IMR-90 (cell line): ENCODE data around the gene PTPRN2. TPM values are rescaled to one million over a fixed set of nuclear protein-coding genes. Genes with fewer than 3 reads are reported as not detected.

ENCODE experiments used
- ATAC-seq: fragments of 200-7000 bp; cut with Tn5 transposase; 2 replicates; pipeline ENCODE4 v1.9.1; 2020; ENCODE audit warnings: low read depth, mild to moderate bottlenecking, moderate library complexity
- BruUV-seq: library from RNA; stranded (reverse); fragments of 400-500 nt; replicated peaks from 2 replicates; lab custom pipeline; 2021; lab: Mats Ljungman, UMichigan
- CTCF ChIA-PET: fragments of 300-600 bp; formaldehyde crosslinking; extraction: SDS; loops from one replicate; lab custom pipeline; 2021; ENCODE audit warnings: antibody characterized with exemption; lab: Yijun Ruan, JAX
- POLR2A ChIA-PET: fragments of 300-600 bp; sonication (Branson Sonifier 250); formaldehyde crosslinking; loops from one replicate; lab custom pipeline; 2022; ENCODE audit warnings: antibody characterized with exemption; ENCODE audit not compliant: unreplicated experiment; lab: Charles Lee
- DNase-seq: peaks from one replicate; pipeline ENCODE4 v3.0.0; 2013
- H2AFZ ChIP-seq: replicated peaks from 2 replicates; pipeline ENCODE3; 2013; ENCODE audit warnings: low read length, mild to moderate bottlenecking; ENCODE audit not compliant: poor library complexity
- H2AK5ac ChIP-seq: 2 replicates; pipeline ENCODE4 v1.6.1; 2013; ENCODE audit warnings: low read depth, low read length, inconsistent platforms
- H2AK9ac ChIP-seq: replicated peaks from 2 replicates; pipeline ENCODE3; 2013; ENCODE audit warnings: mild to moderate bottlenecking, low read depth, low read length, moderate library complexity; ENCODE audit not compliant: poor library complexity
- H2BK120ac ChIP-seq: 2 replicates; pipeline ENCODE4 v1.6.1; 2013; ENCODE audit warnings: low read depth, low read length, inconsistent platforms
- H2BK15ac ChIP-seq: 3 replicates; pipeline ENCODE4 v1.6.1; 2013; ENCODE audit warnings: low read depth, low read length, inconsistent platforms
- H2BK20ac ChIP-seq: 2 replicates; pipeline ENCODE4 v1.6.1; 2013; ENCODE audit warnings: low read depth, mild to moderate bottlenecking, inconsistent platforms, low read length, moderate library complexity
- H2BK5ac ChIP-seq: 2 replicates; pipeline ENCODE4 v1.6.1; 2013; ENCODE audit warnings: mild to moderate bottlenecking, low read depth, low read length, inconsistent platforms; ENCODE audit not compliant: poor library complexity, severe bottlenecking
- H3K14ac ChIP-seq: replicated peaks from 2 replicates; pipeline ENCODE4 v1.6.1; 2013; ENCODE audit warnings: low read depth, low read length, inconsistent platforms
- H3K18ac ChIP-seq: 2 replicates; pipeline ENCODE4 v1.6.1; 2013; ENCODE audit warnings: low read depth, low read length, control low read depth
- H3K23ac ChIP-seq: 2 replicates; pipeline ENCODE4 v1.6.1; 2013; ENCODE audit warnings: low read depth, low read length, inconsistent platforms
- H3K27ac ChIP-seq: 2 replicates; pipeline ENCODE4 v1.5.1; 2013; ENCODE audit warnings: mild to moderate bottlenecking, control low read depth, low read length; ENCODE audit not compliant: insufficient read depth
- H3K27me3 ChIP-seq: 2 replicates; pipeline ENCODE4 v1.6.1; 2013; ENCODE audit warnings: low read length; ENCODE audit not compliant: control insufficient read depth, insufficient read depth
- H3K36me3 ChIP-seq: 2 replicates; pipeline ENCODE4 v1.6.1; 2013; ENCODE audit warnings: low read length, mixed read lengths; ENCODE audit not compliant: control insufficient read depth, insufficient read depth
- H3K4ac ChIP-seq: 2 replicates; pipeline ENCODE4 v1.6.1; 2013; ENCODE audit warnings: low read depth, low read length, inconsistent platforms
- H3K4me1 ChIP-seq: 2 replicates; pipeline ENCODE4 v1.6.1; 2013; ENCODE audit warnings: low read length, mixed read lengths; ENCODE audit not compliant: control insufficient read depth, insufficient read depth
- H3K4me2 ChIP-seq: 2 replicates; pipeline ENCODE4 v1.6.1; 2013; ENCODE audit warnings: low read depth, mild to moderate bottlenecking, control low read depth, low read length, moderate library complexity
- H3K4me3 ChIP-seq: 2 replicates; pipeline ENCODE4 v1.5.1; 2013; ENCODE audit warnings: low read depth, mild to moderate bottlenecking, control low read depth, low read length, moderate library complexity; ENCODE audit not compliant: insufficient read depth
- H3K56ac ChIP-seq: 2 replicates; pipeline ENCODE4 v1.6.1; 2013; ENCODE audit warnings: low read length, inconsistent platforms; ENCODE audit not compliant: insufficient read depth; ENCODE audit errors: extremely low read depth
- H3K79me1 ChIP-seq, 2 experiments: 2 replicates each; pipeline ENCODE4 v1.6.1; 2013; ENCODE audit warnings: low read length in 2 of 2, inconsistent platforms in 1 of 2, low read depth in 1 of 2
- H3K9ac ChIP-seq: 2 replicates; pipeline ENCODE4 v1.6.1; 2013; ENCODE audit warnings: low read depth, low read length, control low read depth
- H3K9me1 ChIP-seq: 2 replicates; pipeline ENCODE4 v1.6.1; 2013; ENCODE audit warnings: low read length, inconsistent platforms; ENCODE audit not compliant: insufficient read depth
- H3K9me3 ChIP-seq: 2 replicates; pipeline ENCODE4 v1.6.1; 2013; ENCODE audit warnings: low read length; ENCODE audit not compliant: control insufficient read depth, insufficient read depth
- H4K20me1 ChIP-seq: 2 replicates; pipeline ENCODE4 v1.6.1; 2013; ENCODE audit warnings: low read length, inconsistent platforms; ENCODE audit not compliant: insufficient read depth
- H4K5ac ChIP-seq: 2 replicates; pipeline ENCODE4 v1.6.1; 2013; ENCODE audit warnings: mild to moderate bottlenecking, low read depth, low read length, control low read depth
- H4K8ac ChIP-seq, 2 experiments: 2 replicates each; pipeline ENCODE4 v1.6.1; 2013; ENCODE audit warnings: low read depth in 2 of 2, low read length in 2 of 2, control low read depth in 1 of 2, inconsistent platforms in 1 of 2
- H4K91ac ChIP-seq: 2 replicates; pipeline ENCODE4 v1.6.1; 2013; ENCODE audit warnings: low read depth, low read length, inconsistent platforms; ENCODE audit not compliant: insufficient read depth
- BHLHE40 ChIP-seq: fragments of 150-350 bp; IDR thresholded peaks from 2 replicates; pipeline ENCODE4 v1.6.1; 2016; ENCODE audit warnings: mild to moderate bottlenecking, low read depth, low read length
- FOS ChIP-seq: fragments of 150-350 bp; IDR thresholded peaks from 2 replicates; pipeline ENCODE4 v1.6.1; 2016; ENCODE audit warnings: low read depth, low read length
- POLR2A ChIP-seq: IDR thresholded peaks from 2 replicates; pipeline ENCODE4 v1.6.1; 2012; ENCODE audit warnings: mild to moderate bottlenecking, low read depth, low read length
- RAD21 ChIP-seq: IDR thresholded peaks from 2 replicates; pipeline ENCODE4 v1.6.1; 2012; ENCODE audit warnings: low read length, improper control_type of control experiment
- WGBS, 2 experiments: methylation state at CpG; one replicate each; pipeline versions ENCODE4 v1.1.5 to v1.1.7; 2013; ENCODE audit warnings: missing lambda C conversion rate in 2 of 2; ENCODE audit not compliant: insufficient read length in 1 of 2; ENCODE audit errors: extremely low coverage in 2 of 2; 5-methylcytosine and 5-hydroxymethylcytosine counted together
- dilution Hi-C: fragments of 300-500 bp; cut with HindIII; formaldehyde crosslinking; loops from one replicate; pipeline ENCODE4 v1.14.3; 2018; ENCODE audit warnings: low sequenced_read_pairs; ENCODE audit not compliant: unreplicated experiment
- in situ Hi-C: fragments of 300-500 bp; cut with MboI; formaldehyde crosslinking; loops from 3 replicates; pipeline ENCODE4 v1.14.3; 2019; ENCODE audit warnings: low sequenced_read_pairs, inconsistent platforms, mixed read lengths
- intact Hi-C: fragments of 100-400 bp; cut with micrococcal nuclease; formaldehyde crosslinking; loops from 2 replicates; pipeline ENCODE4 v1.10.0; 2022
- polyA plus RNA-seq, 3 experiments: library from polyadenylated mRNA; depleted of rRNA; stranded (reverse); fragments of >200 nt; gene quantifications; 2 replicates each; pipeline ENCODE4 v1.2.3, GENCODE V29; 2012; ENCODE audit warnings: low replicate concordance in 1 of 3
- total RNA-seq: library from RNA; depleted of rRNA; stranded (reverse); fragments of >200 nt; gene quantifications from 2 replicates; pipeline ENCODE4 v1.2.3, GENCODE V29; 2012

Gene PTPRN2
- total and polyA plus RNA-seq, 2 of the 4 experiments (the other 2 are of a cell fraction) = 0.03 TPM; not detected in 1

DNA sequence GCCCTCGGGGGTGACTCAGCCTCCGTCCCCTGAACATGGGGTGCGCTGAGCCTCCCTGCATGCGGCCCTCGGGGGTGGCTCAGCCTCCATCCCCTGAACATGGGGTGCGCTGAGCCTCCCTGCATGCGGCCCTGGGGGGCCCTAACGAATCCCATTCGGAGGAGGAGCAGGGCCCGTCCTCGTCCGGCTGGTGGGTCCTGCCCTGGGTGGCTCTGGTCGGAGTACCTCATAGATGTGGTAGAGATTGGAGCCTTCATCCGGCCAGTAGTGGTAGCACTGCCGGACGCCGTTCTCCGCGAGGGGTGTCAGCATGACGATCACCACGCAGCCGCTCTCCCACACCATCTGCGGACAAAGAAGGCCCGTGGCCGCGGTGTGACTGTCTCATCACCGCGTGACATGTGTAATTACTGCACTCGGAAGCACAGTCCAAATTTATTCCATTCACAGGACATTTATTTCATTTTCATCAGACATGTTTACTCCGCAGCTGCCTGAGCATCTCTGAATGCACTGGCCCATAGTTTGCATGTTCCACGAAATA lies 1009.8 kb downstream of the PTPRN2 start:
- ATAC-seq (no peak), DNase-seq (no peak)
- dilution Hi-C loops (no loop called here), in situ Hi-C loops (no loop called here), intact Hi-C loops (no loop called here)
- Histone ChIP-seq H3K14ac (no peak overlapping the region), H3K4ac (no peak overlapping the region), H3K56ac (no peak overlapping the region), H3K79me1 (no peaks in the 10 kb centered on the region), H2AK9ac (no peak overlapping the region), H3K27ac (no peak overlapping the region), H2BK5ac (no peak overlapping the region), H3K36me3 (no peaks in the 10 kb centered on the region), H2AK5ac (no peak overlapping the region), H4K5ac (no peak overlapping the region), H2BK120ac (no peak overlapping the region), H3K18ac (no peak overlapping the region), H3K4me2 (no peak overlapping the region), H4K91ac (no peak overlapping the region), H3K27me3 (no peaks in the 10 kb centered on the region), H2BK15ac (no peak overlapping the region), H4K8ac (no peak overlapping the region), H3K9ac (no peak overlapping the region), H3K23ac (no peak overlapping the region), H3K9me3 (peaks cover 37% of the 10 kb centered on the region; the same call in 1 of the 2 replicates), H4K20me1 (no peaks in the 10 kb centered on the region), H3K9me1 (no peaks in the 10 kb centered on the region), H2AFZ (no peak overlapping the region), H3K4me3 (no peak overlapping the region), H2BK20ac (no peak overlapping the region), H3K4me1 (no peaks in the 10 kb centered on the region)
- CTCF ChIA-PET = no interaction called here
- TF ChIP-seq FOS (no peak), BHLHE40 (no peak), POLR2A (no peak), RAD21 (no peak)
- BruUV-seq = no TSS peak
- POLR2A ChIA-PET = no interaction called here
- 82% methylated on average over 10 of the region's 31 CpGs; no CpG with 5 or more reads in 1 of the 2 experiments for WGBS, 2 experiments
